HG03521 (cell line): ENCODE measurements around the gene GRM1.
"Not testable (repeated sequence)": the region's sequence is repeated elsewhere in the genome, so short reads cannot be mapped to it uniquely, and the experiment has no call there.

Experiments used
- ATAC-seq: cut with Tn5 transposase; IDR thresholded peaks from one replicate; pipeline ENCODE4 v1.9.1; 2021; ENCODE audit warnings: mild to moderate bottlenecking, moderate library complexity; ENCODE audit not compliant: unreplicated experiment

Gene GRM1

GRCh38 chr6:146189131-146189530 is 160.3 kb downstream of the GRM1 start:
- no peak for ATAC-seq

- no peak for ATAC-seq
Observed at GRCh38 chr6:146190581-146190980, 161.7 kb downstream of the GRM1 start.

- no peak for ATAC-seq
Observed at GRCh38 chr6:146191166-146191565, 162.3 kb downstream of the GRM1 start.

GRCh38 chr6:146191612-146192011 is 162.8 kb downstream of the GRM1 start:
- no peak for ATAC-seq

- ATAC-seq = no peak
Observed at GRCh38 chr6:146194434-146194833, 165.6 kb downstream of the GRM1 start.

GRCh38 chr6:146200176-146200575 is 171.3 kb downstream of the GRM1 start:
- no peak for ATAC-seq

- no peak for ATAC-seq
Observed at GRCh38 chr6:146202570-146202969, 173.7 kb downstream of the GRM1 start.

- no peak for ATAC-seq
Observed at GRCh38 chr6:146209942-146210341, 181.1 kb downstream of the GRM1 start.

GRCh38 chr6:146210406-146211083 is 181.7 kb downstream of the GRM1 start:
- no peak for ATAC-seq

- no peak for ATAC-seq
Observed at GRCh38 chr6:146211646-146212045, 182.8 kb downstream of the GRM1 start.

GRCh38 chr6:146212781-146213180 is 183.9 kb downstream of the GRM1 start:
- ATAC-seq = no peak

GRCh38 chr6:146219101-146219500 is 190.2 kb downstream of the GRM1 start:
- ATAC-seq = no peak

- no peak for ATAC-seq
Observed at GRCh38 chr6:146224449-146224848, 195.6 kb downstream of the GRM1 start.

GRCh38 chr6:146224988-146225387 is 196.1 kb downstream of the GRM1 start:
- ATAC-seq = no peak

GRCh38 chr6:146240322-146240721 is 211.5 kb downstream of the GRM1 start:
- no peak for ATAC-seq

- ATAC-seq = no peak
Observed at GRCh38 chr6:146240807-146241206, 211.9 kb downstream of the GRM1 start.

- ATAC-seq = not testable (repeated sequence)
Observed at GRCh38 chr6:146243646-146244045, 214.8 kb downstream of the GRM1 start.

- ATAC-seq = no peak
Observed at GRCh38 chr6:146244630-146245143, 215.8 kb downstream of the GRM1 start.

GRCh38 chr6:146246028-146246427 is 217.2 kb downstream of the GRM1 start:
- no peak for ATAC-seq

GRCh38 chr6:146253691-146254090 is 224.8 kb downstream of the GRM1 start:
- ATAC-seq = no peak

- ATAC-seq = no peak
Observed at GRCh38 chr6:146258206-146258605, 229.3 kb downstream of the GRM1 start.

GRCh38 chr6:146260886-146261285 is 232.0 kb downstream of the GRM1 start:
- no peak for ATAC-seq

- ATAC-seq = no peak
Observed at GRCh38 chr6:146265056-146265455, 236.2 kb downstream of the GRM1 start.
